C1 segment of cervical spinal cord (tissue), 14 donors: ENCODE data around the gene C14orf119.

Experiments used
- DNase-seq, 14 donors: peaks; one replicate each; lab custom pipeline; 2025; lab: John Stamatoyannopoulos, UW

Gene C14orf119

DNA sequence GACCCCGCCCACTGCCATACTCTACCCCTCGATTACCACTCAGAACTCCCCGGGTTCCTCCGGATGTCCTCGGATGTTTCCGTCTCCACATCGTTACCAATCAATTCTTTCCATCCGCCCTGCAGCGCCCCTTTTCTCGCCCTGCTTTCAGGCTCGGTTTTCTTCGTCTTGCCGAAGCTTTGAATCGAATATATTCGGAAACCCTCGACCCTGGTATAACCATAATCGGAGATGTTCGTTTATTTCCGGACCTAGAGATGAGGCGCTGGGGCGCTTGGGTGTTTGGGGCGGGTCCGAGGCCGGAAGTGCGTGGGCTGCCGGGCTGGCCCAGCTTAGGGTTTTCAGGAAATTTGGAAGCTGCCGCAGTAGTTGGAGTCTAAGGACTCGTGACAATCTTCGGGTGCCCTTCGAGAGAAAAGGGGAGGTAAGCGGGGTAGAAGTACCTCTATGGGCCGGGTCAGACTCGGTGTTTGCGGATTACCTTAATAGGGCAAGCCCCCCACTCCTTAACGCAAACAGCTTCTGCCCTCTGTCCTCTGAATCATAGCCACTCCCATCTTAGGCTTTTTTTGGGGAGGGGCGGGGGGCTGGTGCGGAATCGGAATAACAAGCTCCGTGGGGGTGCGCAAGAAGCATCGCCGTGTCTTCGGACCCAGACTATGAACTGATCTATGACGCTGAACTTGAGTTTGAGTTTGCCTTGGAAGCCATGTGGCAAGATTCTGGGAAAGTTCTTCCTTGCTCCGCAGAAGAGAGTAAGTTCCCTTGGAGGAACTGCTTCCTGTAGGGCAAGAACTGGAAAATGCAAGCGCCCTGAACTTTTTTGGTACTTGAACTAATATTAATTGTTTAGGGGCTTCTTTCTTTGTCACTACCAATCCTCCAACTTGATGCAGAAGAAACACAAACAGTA, at the start of gene C14orf119:
Gene C14orf119 (plus strand): TSS at position 310 of the 913 bp plus-strand sequence. CDS start 2,154 bp downstream, outside the sequence.
- DNase-seq: no peak

GRCh38 chr14:23047034-23047634, 48.2 kb upstream of the C14orf119 start:
- DNase-seq: no peak

DNA sequence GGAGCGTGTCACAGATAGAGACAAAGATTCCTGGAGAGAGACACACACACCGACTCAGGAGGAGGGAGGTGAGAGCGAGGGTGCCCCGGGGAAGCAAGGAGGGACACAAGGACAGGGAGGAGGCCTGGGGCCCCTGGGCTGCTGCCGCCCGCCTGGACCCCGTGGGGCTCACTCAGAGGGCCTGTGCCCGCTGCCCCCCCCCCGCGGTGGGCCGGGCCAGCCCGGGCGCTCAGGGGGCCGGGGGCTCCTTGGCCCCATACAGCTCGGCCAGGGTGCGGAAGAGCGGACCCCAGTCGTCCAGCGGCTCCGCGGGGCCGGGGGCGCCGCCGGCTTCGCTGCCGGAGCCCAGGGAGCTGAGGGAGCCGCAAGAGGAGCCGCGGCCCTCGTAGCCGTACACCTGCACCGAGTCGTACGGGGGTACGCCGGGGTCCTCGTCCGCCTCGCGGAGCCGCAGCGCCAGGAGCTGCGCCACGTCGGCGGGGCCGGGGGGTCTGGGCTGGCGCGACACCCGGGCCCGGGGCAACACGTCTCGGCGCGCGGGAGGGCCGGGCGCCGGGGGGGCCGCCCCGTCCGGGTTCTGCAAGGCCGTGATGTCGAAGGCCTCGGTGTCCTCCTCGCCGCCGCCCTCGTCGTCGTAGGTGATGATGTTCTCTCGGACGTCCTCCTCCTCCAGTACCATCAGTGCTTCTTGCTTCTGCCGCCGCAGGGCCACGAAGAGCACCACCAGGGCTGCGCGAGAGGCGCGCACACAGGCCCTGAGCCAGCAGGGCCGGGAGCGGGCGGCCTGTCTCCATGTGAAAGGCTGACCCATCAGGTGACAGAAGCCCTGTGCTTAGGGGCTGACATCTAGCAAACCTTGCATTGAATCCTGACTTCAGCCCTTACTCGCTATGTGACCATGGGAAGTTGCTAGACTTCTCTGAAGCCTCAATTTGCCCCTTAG, 47.3 kb upstream of the C14orf119 start:
- no peak for DNase-seq

- no peak for DNase-seq
Measured at GRCh38 chr14:23049011-23049410, 46.3 kb upstream of the C14orf119 start.

DNA sequence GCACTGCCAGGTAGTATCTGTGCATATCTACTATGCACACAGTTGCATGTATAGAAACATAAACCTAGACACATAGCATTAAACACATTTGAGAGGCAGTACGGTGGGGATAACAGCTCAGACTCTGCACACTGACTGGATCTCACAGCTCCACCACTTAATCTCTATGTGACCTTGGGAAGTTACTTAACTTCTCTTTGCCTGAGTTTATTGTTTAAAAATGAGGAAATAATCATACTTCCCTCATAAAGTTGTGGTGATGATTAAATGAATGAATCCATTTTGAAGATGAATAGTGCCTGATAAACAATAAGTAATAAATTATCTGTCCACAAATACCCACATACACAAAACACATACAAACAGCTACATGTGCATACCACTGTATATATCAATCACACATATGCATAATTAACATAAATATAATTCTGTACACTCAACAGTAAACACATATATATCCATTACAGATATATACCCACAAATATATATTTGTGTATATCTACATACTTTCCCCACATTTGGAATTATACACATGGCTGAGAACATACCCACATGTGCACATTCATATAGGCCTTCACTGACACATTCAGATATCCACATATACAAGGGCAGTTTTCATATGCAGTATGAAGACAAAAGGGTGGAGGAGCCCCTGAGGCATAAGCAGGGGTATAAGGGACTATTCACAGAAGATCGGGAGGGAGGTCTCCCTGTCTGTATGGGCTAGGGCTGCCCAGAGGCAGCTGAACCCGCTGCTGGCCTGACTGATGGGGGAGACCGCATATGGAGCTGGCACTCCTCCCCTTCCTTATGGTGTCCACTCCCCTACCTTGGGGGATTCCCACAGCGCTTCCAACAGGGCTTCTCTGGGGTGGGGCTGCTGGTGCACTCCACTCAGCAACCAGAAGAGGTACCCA, 43.9 kb upstream of the C14orf119 start:
- no peak for DNase-seq

DNA sequence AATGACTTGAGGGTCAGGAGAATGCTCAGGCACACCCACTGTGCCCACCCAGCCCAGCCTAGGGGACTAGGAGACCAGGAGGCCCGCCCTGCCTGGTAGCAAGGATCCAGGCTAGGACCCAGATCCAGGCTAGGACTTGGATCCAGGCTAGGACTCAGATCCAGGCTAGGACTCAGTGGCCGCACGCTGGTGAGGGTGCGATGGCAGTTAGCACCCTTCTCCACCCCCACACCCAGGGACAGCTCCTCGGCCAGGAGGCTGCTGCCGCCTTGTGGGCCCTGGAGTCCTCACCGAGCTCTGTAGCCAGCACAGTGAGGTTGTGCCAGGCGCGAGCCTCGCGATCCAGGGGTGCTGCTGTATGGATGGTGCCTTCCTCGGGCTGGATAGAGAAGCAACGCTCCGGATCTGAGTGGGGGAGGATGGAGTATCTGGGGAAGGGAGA, 43.1 kb upstream of the C14orf119 start:
- DNase-seq: no peak

DNA sequence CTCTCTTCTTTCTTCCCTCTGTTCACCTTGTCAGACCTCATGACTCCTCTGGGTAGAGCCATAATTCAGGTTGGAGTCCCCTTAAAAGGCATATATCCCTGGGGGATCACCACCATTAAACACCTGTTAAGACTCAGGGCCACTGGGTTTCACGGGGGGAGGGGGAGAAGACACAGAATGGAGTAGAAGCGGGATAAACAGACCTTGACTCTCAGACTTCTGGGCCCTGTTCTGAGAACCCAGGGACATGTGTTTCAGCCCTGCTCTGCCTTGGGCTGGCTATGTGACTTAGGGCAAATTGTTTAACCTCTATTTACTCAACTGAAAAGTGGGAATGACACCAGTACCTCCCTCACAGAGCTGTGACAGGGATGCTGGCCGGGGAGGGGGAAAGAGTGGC, 42.6 kb upstream of the C14orf119 start:
- DNase-seq: no peak

DNA sequence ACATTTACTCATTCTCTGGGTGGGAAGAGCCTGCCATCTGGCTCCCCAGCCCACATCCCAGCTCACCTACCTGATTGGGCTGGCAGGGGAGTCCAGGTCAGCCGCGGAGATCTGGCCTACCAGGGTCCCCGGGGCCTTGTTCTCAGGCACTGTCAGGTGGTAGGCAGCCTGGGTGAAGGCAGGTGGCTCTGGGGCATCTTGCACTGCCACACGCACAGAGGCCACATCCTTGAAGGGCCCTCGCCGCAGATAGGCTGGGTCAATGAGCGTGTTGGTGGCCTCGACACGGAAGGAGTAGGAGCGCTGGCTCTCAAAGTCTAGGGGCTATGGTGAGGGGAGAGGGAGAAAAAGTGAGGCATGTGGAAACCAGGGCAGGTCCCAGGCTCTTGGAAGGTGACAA, 41.9 kb upstream of the C14orf119 start:
- no peak for DNase-seq

- no peak for DNase-seq
Measured at GRCh38 chr14:23054000-23054811, 41.1 kb upstream of the C14orf119 start.

DNA sequence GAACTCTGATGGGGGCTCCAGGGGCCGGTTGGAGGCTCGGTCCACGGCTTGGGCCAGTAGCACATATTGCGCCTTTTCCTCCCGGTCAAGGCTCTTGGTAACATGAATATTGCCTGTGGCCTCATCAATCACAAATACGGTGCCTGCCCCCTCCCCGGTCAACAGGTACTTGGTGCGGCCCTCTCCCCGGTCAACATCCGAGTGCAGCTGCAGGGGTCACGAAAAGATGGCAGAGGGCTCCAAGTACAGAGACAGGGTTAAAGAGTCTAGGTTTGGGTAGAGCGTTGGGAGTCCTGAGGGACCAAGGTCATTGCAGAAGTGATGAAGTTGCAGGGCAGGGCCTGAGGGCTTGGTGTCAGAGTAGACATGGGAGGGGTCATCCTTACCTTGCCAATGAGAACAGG, 40.2 kb upstream of the C14orf119 start:
- DNase-seq: no peak

DNA sequence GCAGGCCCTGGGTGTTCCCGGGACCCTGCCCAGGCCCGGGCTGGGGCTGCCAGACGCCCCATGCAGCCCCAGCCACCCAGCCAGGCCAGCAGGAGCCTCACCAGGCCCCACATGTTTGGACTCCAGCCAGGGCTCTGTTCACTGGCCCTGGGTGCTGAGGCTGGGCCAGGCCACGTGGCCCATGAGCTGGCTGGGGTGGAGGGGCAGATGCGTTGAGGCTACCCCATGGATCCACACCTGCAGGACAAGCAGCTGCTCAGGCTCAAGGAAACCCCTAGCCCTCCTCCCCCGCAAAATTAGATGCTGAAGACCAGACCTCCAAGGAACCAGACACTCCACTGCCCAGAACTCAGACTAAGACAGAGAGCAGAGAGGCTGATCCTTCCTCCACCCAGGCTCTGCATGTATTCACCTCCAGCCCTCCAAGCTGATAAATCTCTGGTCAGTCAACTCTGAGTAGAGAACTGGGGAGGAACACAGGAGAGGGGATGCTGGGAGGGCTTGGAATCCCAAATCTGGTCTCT, 39.6 kb upstream of the C14orf119 start:
- DNase-seq: no peak

- DNase-seq: no peak
Measured at GRCh38 chr14:23056145-23056955, 39.0 kb upstream of the C14orf119 start.

DNA sequence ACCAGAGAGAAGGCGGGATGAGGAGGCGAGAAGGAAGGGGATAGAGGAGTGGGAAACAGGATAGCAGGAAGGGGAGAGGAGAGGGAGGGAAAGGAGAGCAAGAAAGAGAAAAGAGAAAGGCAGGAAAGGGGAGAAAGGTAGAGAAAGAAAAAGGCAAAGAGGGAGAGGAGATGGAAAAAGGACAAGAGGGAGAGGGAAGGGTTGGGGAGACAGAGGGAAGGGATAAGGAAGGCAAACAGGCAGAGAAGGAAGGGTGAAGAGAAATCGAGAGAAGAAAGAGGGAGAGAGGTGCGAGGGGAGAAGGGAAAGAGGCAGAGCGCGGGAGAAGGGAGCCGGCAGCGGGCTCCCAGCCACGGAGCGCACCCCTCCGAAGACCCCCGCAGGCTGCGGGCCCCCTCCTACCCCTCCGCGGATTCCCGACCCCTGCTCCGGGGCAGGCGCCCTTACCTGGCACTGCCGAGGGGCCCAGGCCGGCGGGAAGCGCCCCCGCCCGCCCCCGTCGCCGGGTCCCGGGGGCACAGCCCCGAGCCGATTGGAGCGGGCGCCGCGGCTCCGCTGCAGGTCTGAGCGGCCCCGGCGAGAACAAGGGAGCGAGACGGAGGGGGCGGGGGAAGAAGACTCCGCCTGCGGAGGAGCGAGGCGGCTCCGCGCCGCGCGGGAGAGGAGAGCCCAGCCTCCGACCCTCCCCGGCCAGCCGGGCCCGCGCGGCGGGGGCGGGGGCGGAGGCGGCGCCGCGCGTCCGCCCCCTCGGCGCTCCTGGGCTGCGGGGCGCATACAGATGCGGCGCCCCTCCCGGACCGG, 38.1 kb upstream of the C14orf119 start, which contains the start of gene CDH24:
Gene CDH24 (minus strand): TSS at position 565 of the 801 bp plus-strand sequence. CDS start 1,787 bp downstream, outside the sequence.
- no peak for DNase-seq

GRCh38 chr14:23057757-23058653, 37.3 kb upstream of the C14orf119 start:
- no peak for DNase-seq

DNA sequence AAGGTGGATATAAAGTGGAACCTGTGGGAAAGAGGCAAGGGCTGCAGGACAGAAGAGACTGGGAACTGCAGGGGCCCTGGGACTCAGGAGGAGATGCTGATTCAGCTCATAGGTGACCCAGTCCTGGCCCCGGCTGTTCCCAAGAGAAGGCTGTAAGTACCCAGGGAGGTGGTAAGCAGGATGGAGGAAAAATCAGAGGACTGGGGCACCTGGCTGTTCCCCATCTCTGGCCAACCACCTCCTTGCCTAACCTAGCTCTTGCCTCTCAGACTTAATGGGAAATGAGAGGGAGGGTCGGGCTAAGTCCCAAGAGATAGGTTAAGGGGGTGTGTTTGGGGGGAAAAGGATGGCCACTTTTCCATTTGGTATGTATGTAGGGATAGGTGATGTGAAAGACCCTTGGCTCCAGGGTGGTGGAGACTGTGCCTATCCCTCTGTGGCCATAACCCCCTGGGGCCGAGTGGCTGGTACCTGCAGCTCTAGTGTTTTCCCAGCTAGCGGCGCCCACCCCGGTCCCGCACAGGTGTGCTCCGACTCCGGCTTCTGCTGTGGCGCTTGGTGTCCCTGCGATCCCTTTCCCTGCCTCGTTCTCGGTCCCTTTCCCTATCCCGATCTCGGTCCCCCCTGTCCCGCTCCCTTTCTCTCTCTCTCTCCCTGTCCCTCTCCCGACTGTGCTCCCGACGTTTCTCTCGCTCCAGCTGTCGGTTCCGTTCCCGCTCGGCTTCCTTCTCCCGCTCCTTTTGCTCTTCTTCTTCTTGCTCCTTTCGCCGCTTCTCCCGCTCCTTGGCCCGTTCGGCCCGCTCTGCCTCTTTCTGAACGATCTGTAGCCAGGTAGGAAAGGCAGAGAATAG, 36.4 kb upstream of the C14orf119 start:
- DNase-seq: no peak
